IPS-18c (cell line): ENCODE measurements around the gene GOLGA8J.
"Not testable (repeated sequence)": the region's sequence is repeated elsewhere in the genome, so short reads cannot be mapped to it uniquely, and the experiment has no call there.

Source experiments
- H3K4me3 ChIP-seq: 2 replicates; pipeline ENCODE4 v1.7.0; 2013; ENCODE audit warnings: low read depth, mild to moderate bottlenecking, low read length, moderate library complexity; ENCODE audit not compliant: insufficient read depth
- H3K9me3 ChIP-seq: one replicate; pipeline ENCODE4 v1.6.1; 2013; ENCODE audit warnings: mild to moderate bottlenecking, low read length, moderate library complexity; ENCODE audit not compliant: control insufficient read depth, insufficient read depth

Gene GOLGA8J

DNA sequence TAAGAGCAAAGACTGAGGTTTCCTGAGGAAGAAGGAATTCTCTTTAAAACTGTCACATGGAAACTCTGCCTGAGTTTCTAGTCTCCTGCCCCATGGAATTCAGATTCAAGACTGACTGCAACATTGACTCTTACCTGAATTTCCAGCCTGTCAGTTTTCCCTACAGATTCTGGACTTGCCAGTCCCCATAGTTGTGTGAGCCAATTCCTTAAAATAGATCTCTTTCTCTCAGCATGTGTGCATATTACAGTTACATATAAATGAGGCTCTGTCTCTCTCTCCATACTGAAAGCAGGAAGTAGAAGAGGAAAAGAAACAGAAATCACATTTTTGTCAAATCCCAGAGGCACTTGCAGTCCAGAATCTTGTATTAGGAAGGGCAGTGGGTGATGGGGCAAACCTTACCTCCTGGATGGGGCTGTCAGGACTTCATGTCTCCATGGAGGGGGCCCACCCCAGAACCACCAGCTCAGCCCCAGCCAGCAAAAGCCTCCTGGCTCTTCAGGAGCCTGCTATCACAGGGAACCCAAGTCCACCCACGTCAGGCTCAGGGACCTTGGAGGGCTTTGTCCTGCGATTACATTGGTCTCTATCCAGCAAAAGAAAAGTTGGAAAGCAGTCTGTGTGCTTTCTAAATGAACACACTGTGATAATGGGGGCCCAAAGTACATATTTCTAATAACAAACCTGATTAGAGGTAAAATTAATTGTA lies 18.8 kb upstream of the GOLGA8J start:
- H3K9me3 ChIP-seq = peaks cover 2% of the 10 kb centered on the region
- H3K4me3 ChIP-seq = no peak overlapping the region

DNA sequence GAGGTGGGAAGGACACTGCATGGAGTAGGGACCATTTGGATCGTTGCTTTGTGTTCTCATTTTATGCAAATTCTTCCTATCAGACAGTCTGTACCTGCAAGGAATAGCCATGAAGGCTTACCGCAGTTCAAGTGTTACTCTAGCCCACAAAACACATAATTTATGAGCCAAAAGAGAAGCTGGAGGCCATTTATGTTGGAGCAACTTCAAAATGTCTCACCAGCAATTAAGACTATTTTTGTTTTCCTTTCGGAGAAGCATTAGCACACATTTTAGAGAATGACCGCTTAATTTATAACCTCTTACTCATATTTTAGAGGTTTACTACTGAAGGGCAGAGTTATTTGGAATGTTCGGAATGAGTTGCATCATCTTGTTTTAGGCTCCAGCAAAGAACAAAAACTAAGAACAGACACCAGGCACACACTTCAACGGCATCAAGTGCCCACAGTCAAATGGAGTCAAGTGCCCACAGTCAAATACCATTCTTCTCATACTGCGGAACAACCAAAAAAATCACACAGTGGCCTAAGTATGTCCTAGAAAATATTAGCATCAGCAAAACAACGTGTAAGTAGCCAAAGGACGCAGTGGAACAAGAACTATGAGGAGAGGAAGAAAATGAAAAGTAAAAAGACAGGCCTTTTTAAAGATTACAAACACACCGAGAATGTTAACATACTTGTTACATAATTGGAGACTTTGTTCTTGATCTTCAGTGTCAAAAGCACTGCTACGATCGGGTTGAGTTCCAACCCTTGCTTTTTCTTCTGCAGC lies 17.5 kb upstream of the GOLGA8J start:
- Histone ChIP-seq H3K4me3 (no peak overlapping the region), H3K9me3 (peaks cover 2% of the 10 kb centered on the region)

DNA sequence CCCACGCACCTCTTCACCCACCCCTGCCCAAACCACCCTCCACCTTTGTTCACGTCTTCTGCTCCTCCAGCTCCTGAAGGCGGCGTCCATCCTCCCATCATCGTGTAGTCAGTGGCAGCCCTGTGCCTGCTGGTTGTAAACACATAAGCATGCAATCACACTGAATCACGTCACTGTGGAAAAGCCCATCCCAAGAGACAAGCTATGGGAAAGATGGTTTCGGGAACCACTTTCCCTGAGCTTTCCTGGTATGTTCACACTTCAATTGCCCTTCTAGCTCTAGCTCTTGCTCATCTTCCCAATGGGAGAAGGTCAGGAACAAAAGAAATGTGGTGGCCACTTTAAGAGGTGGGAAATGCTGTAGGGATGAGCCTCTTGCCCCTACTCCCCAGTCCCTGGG lies 14.4 kb upstream of the GOLGA8J start:
- Histone ChIP-seq H3K4me3 (no peak overlapping the region), H3K9me3 (peaks cover 2% of the 10 kb centered on the region)

DNA sequence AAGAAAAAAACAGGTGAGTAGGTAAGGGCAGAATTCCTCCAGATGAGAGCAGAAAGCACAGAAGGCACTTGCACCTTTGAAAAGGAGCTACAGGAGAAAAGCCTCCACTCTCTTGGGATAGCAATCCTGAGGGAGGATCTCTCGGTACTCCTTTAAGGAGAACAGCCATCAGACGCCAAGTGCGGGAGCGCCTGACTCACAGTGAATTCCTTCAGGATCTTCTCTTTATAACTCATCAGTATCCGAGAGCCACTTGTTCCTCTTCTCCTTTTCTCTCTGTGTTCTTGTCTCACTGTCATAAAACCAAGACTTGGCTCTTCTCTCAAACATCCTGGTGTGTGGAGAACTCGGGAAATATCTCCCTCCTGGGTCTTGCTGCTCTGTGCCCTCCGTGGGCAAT lies 10.1 kb upstream of the GOLGA8J start:
- H3K9me3 ChIP-seq = peaks cover 2% of the 10 kb centered on the region

DNA sequence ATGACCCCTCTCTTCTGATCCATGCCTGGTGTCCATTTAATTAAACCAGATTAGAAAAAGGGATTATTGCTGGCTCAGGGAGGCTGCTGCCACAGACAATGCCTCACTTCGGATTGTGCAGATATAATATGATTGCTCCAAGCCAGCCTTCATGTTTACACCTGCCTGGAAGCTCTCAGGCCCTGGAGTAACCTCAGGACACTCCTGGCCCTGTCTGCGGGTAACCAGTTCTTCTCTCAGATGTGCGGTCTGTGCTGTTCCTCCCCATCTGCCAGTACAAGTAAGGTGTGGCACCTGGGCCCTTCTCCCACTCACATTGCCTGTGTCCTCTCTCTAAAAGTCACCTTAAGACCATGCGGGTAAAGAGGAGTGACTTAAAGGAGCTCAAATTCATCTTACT lies 8.8 kb upstream of the GOLGA8J start:
- Histone ChIP-seq H3K9me3 (no peaks in the 10 kb centered on the region), H3K4me3 (no peak overlapping the region)

More for the DNA sequence above, 10.1 kb upstream of the GOLGA8J start:
- H3K4me3 ChIP-seq = no peak overlapping the region

DNA sequence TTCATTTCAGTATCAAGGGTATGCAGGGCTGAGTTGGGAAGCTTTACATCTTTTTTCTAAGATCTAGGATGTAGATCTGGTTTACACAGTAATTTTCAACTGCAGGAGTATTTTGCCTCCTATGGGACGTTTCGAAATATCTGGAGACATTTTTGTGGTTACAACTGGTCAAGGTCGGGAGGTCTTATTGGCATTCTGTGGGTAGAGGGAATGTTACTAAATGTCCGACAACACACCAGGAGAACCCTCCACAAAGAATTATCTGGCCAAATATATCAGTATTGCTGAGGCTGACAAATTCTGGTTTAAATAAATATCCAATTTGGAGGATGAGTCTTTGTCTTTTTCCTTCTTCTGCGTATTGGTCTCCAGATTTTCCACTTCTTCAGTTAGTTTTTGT lies 1.9 kb upstream of the GOLGA8J start:
- not testable (repeated sequence) for H3K4me3 ChIP-seq, H3K9me3 ChIP-seq

DNA sequence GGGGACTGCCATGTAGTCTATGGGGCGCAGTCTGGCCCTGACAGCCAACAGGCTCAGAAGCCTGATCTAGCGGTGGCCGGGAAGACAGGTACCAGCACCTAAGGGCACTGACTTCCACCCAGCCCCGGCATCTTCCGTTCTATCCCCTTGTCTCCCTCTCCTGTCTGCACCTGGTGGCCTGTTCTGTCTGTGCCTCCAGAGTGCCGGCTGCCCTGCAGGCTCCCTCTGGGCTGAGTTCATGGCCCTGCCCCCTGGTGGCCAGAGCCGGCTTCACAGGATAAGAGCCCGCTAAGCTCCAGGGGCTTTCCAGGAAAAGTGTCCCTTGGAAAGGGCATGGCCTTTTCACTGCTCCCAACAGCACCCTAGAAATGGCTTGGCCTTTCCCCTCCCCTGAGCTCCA lies 15.1 kb downstream of the GOLGA8J start:
- not testable (repeated sequence) for H3K9me3 ChIP-seq, H3K4me3 ChIP-seq

DNA sequence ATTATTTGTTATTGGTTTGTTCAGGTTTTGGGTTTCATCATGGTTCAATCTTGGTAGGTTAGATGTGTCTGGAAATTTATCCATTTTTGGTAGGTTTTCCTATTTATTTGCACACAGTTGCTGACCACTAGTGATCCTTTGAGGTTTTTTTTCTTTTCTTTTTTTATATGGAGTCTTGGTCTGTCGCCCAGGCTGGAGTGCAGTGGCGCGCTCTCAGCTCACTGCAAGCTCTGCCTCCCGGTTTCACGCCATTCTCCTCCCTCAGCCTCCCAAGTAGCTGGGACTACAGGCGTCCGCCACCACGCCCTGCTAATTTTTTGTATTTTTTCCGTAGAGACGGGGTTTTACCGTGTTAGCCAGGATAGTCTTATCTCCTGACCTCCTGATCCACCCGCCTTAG lies 20.1 kb downstream of the GOLGA8J start:
- not testable (repeated sequence) for H3K4me3 ChIP-seq, H3K9me3 ChIP-seq

DNA sequence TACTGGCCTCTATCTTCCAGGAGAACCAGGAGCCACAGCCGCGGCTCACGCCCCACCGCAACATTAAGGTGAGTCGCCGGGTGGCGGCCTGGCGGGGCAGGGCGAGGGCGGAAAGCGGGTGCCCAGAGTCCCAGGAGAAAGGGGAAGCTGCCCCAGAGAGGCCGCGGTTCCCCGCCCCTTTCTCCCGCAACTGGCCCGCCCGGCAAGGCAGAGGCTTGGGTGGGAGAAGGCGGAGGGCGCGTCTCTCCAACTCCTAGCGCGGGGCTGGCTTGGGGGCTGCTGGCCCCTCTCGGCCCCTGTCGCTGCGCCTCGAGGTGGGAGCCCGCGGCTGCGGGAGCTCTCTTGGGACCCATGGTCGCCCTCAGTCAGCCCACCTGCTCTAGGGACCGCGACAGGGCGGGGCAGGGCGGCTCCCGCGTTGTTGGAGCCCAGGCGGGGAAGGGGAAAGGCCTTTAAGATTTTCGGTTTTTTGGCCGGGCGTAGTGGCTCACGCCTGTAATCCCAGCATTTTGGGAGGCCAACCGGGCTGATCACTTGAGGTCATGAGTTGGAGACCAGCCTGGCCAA lies 21.3 kb downstream of the GOLGA8J start:
- peak overlapping the region; percentile 38 for H3K4me3 ChIP-seq
- not testable (repeated sequence) for H3K9me3 ChIP-seq

DNA sequence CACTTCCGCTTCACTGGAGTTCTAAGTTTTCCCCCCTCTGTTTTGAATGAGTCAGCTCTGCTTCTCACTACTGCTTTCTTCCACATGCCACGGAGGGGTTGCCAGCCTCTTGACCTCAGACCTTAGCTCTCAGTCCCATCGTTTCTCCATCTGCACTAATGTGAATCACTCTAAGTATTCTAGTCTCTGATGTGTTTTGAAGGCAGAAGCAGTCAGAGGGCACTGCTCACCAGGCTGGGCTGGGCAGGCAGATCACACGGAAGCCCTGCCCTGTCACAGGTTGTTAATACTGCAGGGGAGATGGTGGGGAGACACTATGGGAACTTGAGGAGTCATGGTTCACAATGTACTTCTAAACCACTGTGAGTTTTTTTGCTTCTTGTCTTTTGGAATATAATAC lies 27.8 kb downstream of the GOLGA8J start:
- not testable (repeated sequence) for H3K4me3 ChIP-seq, H3K9me3 ChIP-seq

DNA sequence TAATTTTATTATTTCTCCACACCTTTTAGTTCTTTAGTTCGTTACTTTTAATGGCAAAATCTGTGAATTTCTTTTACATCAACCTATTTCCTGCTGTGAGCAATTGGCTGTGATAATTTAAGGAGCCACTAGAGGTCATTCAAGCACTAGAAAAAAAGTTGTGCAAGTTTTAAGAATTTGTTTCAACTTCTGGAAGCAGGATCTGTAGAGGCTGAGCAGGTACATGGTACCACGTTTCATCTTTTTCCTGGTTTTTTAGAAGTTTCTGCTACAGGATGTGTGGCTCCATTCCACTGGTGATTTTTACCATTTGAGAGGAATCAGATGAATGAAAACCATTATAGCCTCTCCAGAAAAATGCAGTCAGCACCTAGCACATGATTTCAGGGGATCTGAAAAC lies 47.3 kb downstream of the GOLGA8J start:
- H3K9me3 ChIP-seq, H3K4me3 ChIP-seq: not testable (repeated sequence)

DNA sequence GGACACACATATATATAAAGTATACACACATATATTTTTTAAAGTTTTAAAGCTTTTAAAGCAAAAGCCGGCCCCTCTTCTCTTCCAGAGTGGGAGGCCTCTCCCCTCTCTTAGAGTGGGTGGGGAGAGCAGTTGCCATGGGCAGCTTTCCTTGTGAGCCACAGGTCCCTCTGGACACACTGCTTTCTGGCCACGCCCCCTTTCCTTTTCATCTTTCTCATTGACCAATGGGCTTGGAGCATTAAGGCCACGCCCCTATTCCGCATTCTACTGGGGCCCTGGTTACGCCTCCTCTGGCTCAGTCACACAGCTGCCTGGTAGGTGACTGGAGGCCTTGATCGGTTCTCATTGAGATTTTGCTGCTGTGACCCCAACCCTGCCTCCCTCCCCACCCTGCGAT lies 52.0 kb downstream of the GOLGA8J start, which contains the start of gene GOLGA8T:
TSS of gene GOLGA8T (plus strand) at position 301 of the 400 bp plus-strand sequence. CDS start at position 399, 98 bp downstream.
- H3K9me3 ChIP-seq, H3K4me3 ChIP-seq: not testable (repeated sequence)
